Fibroblast of lung (primary cell): Measurements from ENCODE around the gene TDRD7. TPM values are rescaled to one million over a fixed set of nuclear protein-coding genes. Genes with fewer than 3 reads are reported as not detected.

Experiments
- DNase-seq, 2 donors: peaks; one replicate each; pipeline versions ENCODE4 v3.0.0 to v3.0.0-alpha.2; 2010; ENCODE audit warnings: low read depth in 2 of 2
- H2AFZ ChIP-seq: 2 replicates; pipeline ENCODE4 v1.5.1; 2012; ENCODE audit warnings: low read length, control low read depth, inconsistent platforms
- H3K27ac ChIP-seq: 2 replicates; pipeline ENCODE4 v1.5.1; 2011; ENCODE audit warnings: low read length, control low read depth; ENCODE audit not compliant: insufficient read depth
- H3K27me3 ChIP-seq: 2 replicates; pipeline ENCODE4 v1.5.1; 2011; ENCODE audit warnings: mild to moderate bottlenecking, low read length; ENCODE audit not compliant: control insufficient read depth, insufficient read depth
- H3K36me3 ChIP-seq: 2 replicates; pipeline ENCODE4 v1.5.1; 2011; ENCODE audit warnings: low read length; ENCODE audit not compliant: control insufficient read depth, insufficient read depth
- H3K4me1 ChIP-seq: 2 replicates; pipeline ENCODE4 v1.5.1; 2011; ENCODE audit warnings: low read length; ENCODE audit not compliant: control insufficient read depth, insufficient read depth; ENCODE audit errors: extremely low read depth
- H3K4me2 ChIP-seq: 2 replicates; pipeline ENCODE4 v1.5.1; 2011; ENCODE audit warnings: low read length, control low read depth; ENCODE audit not compliant: insufficient read depth; ENCODE audit errors: extremely low read depth
- H3K4me3 ChIP-seq, 4 experiments: fragments of 200-600 bp in 1 of 4; sonication (generic) in 1 of 4; replicated peaks in 1 of 4; 2 replicates each; pipeline ENCODE4 v1.5.1; 2011 to 2016; ENCODE audit warnings: low read length in 4 of 4, low read depth in 3 of 4, mild to moderate bottlenecking in 3 of 4, control low read depth in 2 of 4, inconsistent platforms in 1 of 4, mixed read lengths in 1 of 4; ENCODE audit not compliant: insufficient read depth in 1 of 4; ENCODE audit errors: control extremely low read depth in 1 of 4
- H3K79me2 ChIP-seq: 2 replicates; pipeline ENCODE4 v1.5.1; 2012; ENCODE audit warnings: mild to moderate bottlenecking, low read length, inconsistent platforms; ENCODE audit not compliant: control insufficient read depth, insufficient read depth
- H3K9ac ChIP-seq: 2 replicates; pipeline ENCODE4 v1.5.1; 2011; ENCODE audit warnings: mild to moderate bottlenecking, low read length, control low read depth; ENCODE audit not compliant: insufficient read depth
- H3K9me3 ChIP-seq: 2 replicates; pipeline ENCODE4 v1.5.1; 2012; ENCODE audit warnings: low read depth, low read length; ENCODE audit not compliant: control insufficient read depth, insufficient read depth
- H4K20me1 ChIP-seq: 2 replicates; pipeline ENCODE4 v1.5.1; 2011; ENCODE audit warnings: low read length; ENCODE audit not compliant: control insufficient read depth, insufficient read depth; ENCODE audit errors: extremely low read depth
- CTCF ChIP-seq, 2 donors: IDR thresholded peaks in 1 of 2; conservative IDR thresholded peaks in 1 of 2; 1 replicate in 1 of 2; 2 replicates in 1 of 2; pipeline ENCODE4 v1.5.1; 2011 to 2012; ENCODE audit warnings: low read length in 2 of 2, control low read depth in 1 of 2, inconsistent platforms in 1 of 2, low read depth in 1 of 2, mild to moderate bottlenecking in 1 of 2
- EZH2 ChIP-seq: IDR thresholded peaks from 2 replicates; pipeline ENCODE4 v1.5.1; 2012; ENCODE audit warnings: low read length, control low read depth, mild to moderate bottlenecking; ENCODE audit errors: missing control alignments
- polyA plus RNA-seq, 2 donors: library from polyadenylated mRNA; depleted of rRNA in 1 of 2; stranded (reverse) in 1 of 2; unstranded in 1 of 2; fragments of >200 nt; gene quantifications; 2 replicates each; pipeline ENCODE4 v1.2.1, GENCODE V29; 2011 to 2012; ENCODE audit warnings: missing spikeins in 1 of 2
- total RNA-seq: library from RNA; depleted of rRNA; stranded (reverse); fragments of >200 nt; gene quantifications from 2 replicates; pipeline ENCODE4 v1.2.1, GENCODE V29; 2014

Gene TDRD7
- total and polyA plus RNA-seq, 2 donors (not counting 1 experiment from before 2014, with no cell fraction given): 9.8 to 14.7 TPM

DNA sequence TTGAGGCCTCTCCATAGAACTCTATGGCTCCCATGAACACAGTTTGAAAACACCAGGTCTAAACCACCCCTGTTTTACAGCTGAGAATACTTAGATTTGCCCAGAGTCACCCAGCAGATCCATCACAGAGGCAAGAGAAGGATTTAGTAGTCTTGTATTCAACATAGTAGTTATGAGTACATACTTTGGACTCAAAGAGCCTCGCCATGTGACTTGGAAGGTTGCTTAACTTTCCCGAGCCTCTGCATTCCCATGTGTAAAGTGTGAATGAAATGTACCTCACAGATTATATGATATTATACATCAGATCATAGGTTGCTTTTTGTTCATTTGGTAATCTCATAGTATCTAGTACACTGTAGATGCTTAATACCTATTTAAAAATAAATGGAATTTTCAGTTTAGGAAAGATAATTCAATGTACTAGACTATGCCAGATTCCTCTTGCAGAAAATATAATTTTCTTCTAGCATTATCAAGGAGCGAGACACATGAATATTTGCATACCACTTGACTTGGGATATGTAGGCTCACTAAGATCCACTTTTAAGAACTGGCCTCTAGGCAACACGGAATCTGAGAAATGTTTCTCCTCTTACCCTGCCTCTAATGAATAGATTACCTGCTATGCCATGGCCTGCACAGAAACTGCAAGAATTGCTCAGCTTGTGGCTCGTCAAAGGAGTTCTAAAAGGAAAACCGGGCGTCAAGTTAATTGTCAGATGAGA is 18.6 kb downstream of the TDRD7 start:
- no peak overlapping the region for H3K9ac ChIP-seq
- H4K20me1 ChIP-seq: no peaks in the 10 kb centered on the region
- TF ChIP-seq EZH2: no peak
- no peak for TF ChIP-seq CTCF (conservative IDR thresholded peaks at IDR 0.05 in 1 of 2, IDR thresholded peaks at IDR 0.05 in 1 of 2; ENCODE audit: low read depth in 1 of 2, low read length in 2 of 2)
- no peak overlapping the region for H3K27ac ChIP-seq
- H3K4me1 ChIP-seq: no peaks in the 10 kb centered on the region
- H3K36me3 ChIP-seq: no peaks in the 10 kb centered on the region
- DNase-seq: no peak
- H3K79me2 ChIP-seq: no peaks in the 10 kb centered on the region
- H3K4me2 ChIP-seq: no peak overlapping the region
- no peak overlapping the region for H3K4me3 ChIP-seq
- H2AFZ ChIP-seq: no peak overlapping the region
- H3K27me3 ChIP-seq: no peaks in the 10 kb centered on the region
- no peaks in the 10 kb centered on the region for H3K9me3 ChIP-seq

DNA sequence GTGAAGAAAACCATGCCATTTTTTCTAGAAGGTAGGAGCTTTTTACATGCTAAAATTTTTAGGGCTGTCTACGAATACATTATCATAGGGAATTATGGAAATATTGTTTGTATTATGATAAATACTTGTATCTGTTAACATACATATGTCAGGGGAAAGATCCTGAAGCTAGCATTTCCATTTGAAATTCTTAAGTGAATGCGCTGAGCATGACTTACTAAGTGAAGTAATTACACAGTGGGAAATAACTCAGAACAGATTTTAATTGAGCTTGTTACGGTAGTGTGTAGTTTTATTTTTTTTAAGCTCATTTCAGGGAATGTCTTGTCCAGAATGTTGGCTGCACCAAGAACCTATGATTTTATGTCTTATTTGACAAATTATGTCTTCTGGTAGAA is 19.1 kb downstream of the TDRD7 start:
- TF ChIP-seq EZH2 (no peak), CTCF (conservative IDR thresholded peaks at IDR 0.05 in 1 of 2, IDR thresholded peaks at IDR 0.05 in 1 of 2; ENCODE audit: low read depth in 1 of 2, low read length in 2 of 2) (no peak)
- Histone ChIP-seq H3K36me3 (no peaks in the 10 kb centered on the region), H3K79me2 (no peaks in the 10 kb centered on the region), H3K27ac (no peak overlapping the region), H3K27me3 (no peaks in the 10 kb centered on the region), H4K20me1 (no peaks in the 10 kb centered on the region), H3K4me1 (no peaks in the 10 kb centered on the region), H3K4me2 (no peak overlapping the region), H3K4me3 (no peak overlapping the region), H3K9me3 (no peaks in the 10 kb centered on the region), H2AFZ (no peak overlapping the region), H3K9ac (no peak overlapping the region)
- no peak for DNase-seq

DNA sequence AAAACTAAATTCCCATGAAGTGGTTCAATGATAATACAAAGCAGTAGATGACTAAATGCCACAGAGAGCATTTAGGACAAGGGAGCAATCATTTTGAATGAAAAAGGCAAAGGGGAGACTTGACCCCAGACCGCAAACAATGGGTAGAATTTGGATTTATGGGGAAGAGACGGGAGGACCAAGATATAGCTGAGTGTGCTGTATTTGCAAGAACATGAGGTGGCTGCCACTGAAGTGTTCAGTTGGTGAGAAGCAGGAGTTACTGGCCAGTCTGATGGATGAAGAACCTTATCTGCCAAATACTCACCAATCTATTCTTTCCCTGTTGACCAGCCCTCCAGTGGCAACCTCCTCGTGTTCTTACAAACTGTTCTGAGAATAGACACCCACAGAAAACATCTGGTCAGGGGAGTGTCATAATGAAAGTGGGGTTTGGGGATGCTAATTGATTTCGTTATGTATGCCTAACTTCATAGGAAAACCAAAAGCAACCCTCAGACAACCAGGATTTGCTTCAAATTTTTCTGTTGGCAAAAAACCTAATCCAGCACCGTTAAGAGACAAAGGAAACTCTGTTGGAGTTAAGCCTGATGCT is 19.8 kb downstream of the TDRD7 start:
- Histone ChIP-seq H2AFZ (no peak overlapping the region), H3K36me3 (no peaks in the 10 kb centered on the region), H4K20me1 (no peaks in the 10 kb centered on the region), H3K27me3 (no peaks in the 10 kb centered on the region), H3K4me2 (no peak overlapping the region), H3K4me1 (no peaks in the 10 kb centered on the region), H3K4me3 (no peak overlapping the region), H3K9ac (no peak overlapping the region), H3K9me3 (no peaks in the 10 kb centered on the region), H3K27ac (no peak overlapping the region), H3K79me2 (no peaks in the 10 kb centered on the region)
- TF ChIP-seq EZH2 (no peak), CTCF (conservative IDR thresholded peaks at IDR 0.05 in 1 of 2, IDR thresholded peaks at IDR 0.05 in 1 of 2; ENCODE audit: low read depth in 1 of 2, low read length in 2 of 2) (no peak)
- no peak for DNase-seq
